ENCODE measurements around the gene HS6ST3.

HS6ST3 gene

DNA sequence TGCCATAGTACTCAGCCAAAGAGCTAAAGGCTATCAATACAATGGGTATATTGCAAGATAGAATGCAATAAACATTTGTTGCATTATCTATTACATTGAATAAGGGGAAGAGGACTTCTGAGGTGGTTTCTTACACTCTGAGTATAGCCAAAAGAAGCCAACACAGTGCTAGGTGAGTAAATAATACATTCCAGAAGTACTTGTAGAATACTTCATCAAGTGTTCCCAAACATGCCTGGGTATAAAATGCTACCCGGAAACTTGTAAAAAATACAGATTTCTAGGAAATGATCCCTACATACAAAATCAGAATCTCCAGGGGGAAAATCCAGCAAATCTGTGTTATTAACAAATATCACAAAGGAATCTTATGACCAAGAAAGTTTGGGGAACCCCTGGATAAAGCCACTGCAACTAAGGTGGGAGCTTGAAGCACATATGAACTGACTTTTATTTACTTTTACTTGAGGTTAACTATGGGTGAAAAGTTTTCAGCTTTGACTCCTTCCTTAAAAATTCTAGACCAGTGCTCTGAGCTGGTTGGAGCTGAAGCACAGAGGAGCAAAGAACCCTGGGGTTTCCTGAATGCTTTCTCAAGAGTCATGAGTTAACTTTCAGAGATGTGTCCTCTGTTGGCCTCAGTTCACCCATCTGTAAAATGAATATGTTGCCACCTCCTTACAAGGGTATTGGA, 768.4 kb downstream of the HS6ST3 start:
- DNase-seq = no peak

DNA sequence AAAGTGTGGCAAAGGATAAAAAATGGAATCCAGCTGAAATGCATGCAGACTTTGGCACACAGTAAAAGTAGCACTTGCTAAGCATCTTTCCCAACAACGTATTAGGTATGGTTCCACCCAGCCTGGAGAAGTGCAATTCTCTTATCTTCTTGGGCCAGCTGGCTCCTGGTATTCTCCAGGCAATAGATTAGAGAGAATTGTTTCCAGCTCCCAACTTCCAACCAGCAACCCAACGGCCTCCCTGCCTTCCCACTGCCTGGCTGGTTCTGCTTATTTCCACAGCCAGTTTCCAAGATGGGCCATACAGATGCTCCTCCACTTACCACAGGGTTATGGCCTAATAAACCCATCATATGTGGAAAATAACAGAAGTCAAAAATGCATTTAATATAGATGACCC, 771.0 kb downstream of the HS6ST3 start:
- no peak for DNase-seq

GRCh38 chr13:96862093-96862492, 772.2 kb downstream of the HS6ST3 start:
- DNase-seq = no peak

DNA sequence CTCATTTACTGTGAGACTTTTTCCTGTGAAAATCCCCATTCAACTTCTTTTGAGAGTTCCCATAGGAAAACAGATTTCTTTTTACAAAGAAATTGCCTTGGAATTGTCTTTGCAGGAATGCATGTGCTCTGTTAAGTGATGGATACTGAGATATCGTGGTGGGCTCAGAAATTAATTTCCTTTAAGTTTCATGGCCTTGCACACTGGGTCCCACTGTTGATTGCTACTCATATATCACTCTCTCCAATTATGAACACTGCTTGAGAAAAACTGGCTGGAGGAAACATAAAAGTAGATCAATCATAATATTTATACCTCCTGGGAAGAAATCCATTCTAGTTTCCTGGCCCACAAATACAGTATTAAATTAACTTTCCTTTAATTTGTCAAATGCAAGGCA, 773.1 kb downstream of the HS6ST3 start:
- DNase-seq = no peak

DNA sequence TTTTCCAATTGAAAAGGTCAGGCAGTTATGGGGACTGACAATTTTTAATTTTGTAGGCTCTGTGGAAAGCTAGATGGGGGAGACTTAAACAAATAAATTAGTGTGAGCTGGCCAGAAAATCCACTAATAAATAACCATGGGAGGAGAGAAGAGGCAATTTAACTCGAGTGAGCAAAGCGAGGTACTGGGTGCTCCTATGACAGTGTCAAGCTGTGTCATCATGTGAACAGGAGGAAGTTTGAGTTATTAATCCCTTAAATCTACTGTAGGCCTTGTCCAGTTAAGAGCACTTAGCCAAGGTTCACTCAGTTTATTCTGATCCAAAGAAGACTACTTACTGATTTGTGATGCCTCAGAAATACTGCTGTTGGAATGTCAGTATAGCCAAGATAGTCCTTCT, 781.6 kb downstream of the HS6ST3 start:
- no peak for DNase-seq

DNA sequence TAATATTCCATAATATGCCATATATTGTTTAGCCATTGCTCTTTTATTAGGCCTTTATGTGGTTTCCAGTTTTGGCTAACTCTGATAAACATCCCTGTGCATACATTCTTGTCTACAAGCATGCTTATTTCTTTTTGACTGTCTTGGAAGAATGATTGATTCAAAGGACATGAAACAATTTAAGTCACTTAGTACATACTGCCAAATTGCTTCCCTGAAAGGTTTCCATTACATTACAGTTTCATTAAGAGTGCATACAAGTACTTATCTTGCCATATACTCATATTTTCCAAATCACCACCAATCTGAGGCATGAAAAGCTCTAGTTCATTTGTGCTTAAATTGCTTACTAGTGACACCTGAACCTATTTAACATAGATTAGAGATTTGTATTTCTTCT, 790.5 kb downstream of the HS6ST3 start:
- DNase-seq = no peak

Data from NCI-H2081 treated with DMSO at 0.1 percent for 48 hours (cell line).